AG10803 (cell line): ENCODE results near the gene ZNF556.
"Not testable (repeated sequence)": the region's sequence is repeated elsewhere in the genome, so short reads cannot be mapped to it uniquely, and the experiment has no call there.

Experiments used
- DNase-seq: peaks from one replicate; pipeline ENCODE4 v3.0.0; 2010; ENCODE audit warnings: low read depth
- H3K4me3 ChIP-seq: 2 replicates; pipeline ENCODE4 v1.5.1; 2011; ENCODE audit warnings: mild to moderate bottlenecking, low read length, control low read depth
- CTCF ChIP-seq: conservative IDR thresholded peaks from 2 replicates; pipeline ENCODE4 v1.5.1; 2011; ENCODE audit warnings: mild to moderate bottlenecking, low read length, control low read depth, inconsistent platforms

ZNF556 gene

DNA sequence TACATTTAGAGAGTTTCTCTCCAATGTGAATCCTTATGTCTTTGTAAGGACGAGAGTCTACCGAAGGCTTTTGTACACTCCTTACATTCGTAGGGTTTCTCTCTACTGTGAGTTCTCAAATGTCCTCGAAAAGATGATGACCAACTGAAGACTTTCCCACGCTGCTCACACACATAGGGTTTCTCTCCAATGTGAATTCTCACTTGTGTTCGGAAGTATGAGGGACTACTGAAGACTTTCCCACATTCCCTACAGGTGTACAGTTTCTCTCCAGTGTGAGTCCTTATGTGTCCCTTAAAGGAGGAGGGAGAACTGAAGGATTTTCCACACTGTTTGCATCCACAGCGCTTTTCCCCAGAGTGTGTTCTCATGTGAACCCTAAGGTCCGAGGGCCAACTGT is 29.6 kb downstream of the ZNF556 start:
- H3K4me3 ChIP-seq, result no peak overlapping the region
- no peak for TF ChIP-seq CTCF
- no peak for DNase-seq

GRCh38 chr19:2900296-2901252 is 33.4 kb downstream of the ZNF556 start, which contains the start of gene ZNF57:
TSS of gene ZNF57 (plus strand) at chr19:2900928. CDS start at chr19:2901046, 118 bp downstream.
- peak within 1 kb of the TSS; percentile 92 for H3K4me3 ChIP-seq
- DNase-seq, result peak; percentile 99
- no peak for TF ChIP-seq CTCF

DNA sequence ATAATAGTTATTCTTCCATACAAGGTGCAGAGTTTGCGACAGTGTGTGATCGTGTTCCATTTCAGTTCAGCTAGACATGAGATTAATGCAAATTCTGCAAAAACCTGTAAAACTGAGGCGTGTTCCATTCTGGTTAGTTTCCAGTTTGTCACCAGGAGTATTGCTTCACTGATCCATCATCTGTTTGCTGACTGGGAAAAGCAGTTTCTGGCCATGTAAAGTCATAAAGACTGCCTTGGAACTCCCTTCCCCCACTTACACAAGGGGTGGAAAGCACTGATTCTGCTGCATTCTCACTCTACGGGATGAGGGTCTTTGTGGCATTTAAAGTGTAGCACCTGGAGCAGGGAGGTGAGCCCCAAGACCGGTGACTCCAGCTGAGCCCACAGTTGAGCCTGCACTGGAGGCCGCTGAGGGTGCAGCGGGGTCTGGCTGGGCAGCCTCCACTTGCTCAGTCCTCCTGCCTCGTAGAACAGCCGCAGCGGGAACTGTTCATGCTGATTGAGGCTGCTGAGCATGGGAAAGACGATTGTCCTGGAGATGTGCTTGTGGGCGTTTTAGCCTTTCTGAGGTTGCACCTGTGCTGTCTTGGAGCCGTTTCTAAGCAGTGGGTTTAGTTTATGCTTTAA is 35.6 kb downstream of the ZNF556 start:
- no peak overlapping the region for H3K4me3 ChIP-seq
- TF ChIP-seq CTCF, result no peak
- no peak for DNase-seq

- not testable (repeated sequence) for DNase-seq, H3K4me3 ChIP-seq
These were observed 36.2 kb downstream of the ZNF556 start for GRCh38 chr19:2903326-2903725.

GRCh38 chr19:2905918-2906519 is 38.9 kb downstream of the ZNF556 start:
- TF ChIP-seq CTCF, result no peak
- DNase-seq, result no peak
- no peak overlapping the region for H3K4me3 ChIP-seq

DNA sequence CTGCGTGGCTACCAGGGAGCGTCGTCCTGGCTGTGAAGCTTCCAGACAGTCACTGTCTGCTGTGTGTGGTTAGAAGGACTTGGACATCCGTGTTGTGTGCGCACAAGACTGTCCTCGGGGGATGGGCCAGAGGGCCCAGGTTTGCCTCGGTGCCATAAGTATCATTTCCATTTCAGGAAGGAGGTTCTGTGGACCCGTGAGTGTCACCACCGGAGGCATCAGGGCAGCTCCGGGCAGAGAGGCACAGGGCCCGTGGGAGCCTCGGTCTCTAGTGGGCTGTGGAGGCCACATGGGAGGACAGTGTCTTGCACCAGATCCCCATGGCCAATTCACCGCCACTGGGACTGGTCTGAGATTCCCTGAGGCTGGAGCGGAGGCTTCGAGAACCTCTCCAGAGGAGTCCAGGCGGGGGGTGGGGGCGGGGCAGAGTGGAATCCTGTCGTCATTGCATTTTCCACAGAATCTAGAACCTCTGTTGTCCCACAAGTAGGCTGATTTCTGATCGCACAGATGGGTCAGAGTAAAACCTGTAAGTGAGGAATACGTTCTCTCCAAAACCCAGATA is 39.6 kb downstream of the ZNF556 start:
- no peak for DNase-seq
- no peak for TF ChIP-seq CTCF
- H3K4me3 ChIP-seq, result no peak overlapping the region

GRCh38 chr19:2912306-2912705 is 45.2 kb downstream of the ZNF556 start:
- no peak for DNase-seq
- no peak overlapping the region for H3K4me3 ChIP-seq
- TF ChIP-seq CTCF, result no peak
